Left ventricle myocardium inferior (tissue), 1 donor: Measurements from ENCODE around the gene ZRSR2. TPM values are rescaled to one million over a fixed set of nuclear protein-coding genes. Genes with fewer than 3 reads are reported as not detected.

Experiments
- DNase-seq: peaks from one replicate; pipeline ENCODE4 v3.0.0-alpha.2; 2020
- H3K27ac ChIP-seq: fragments of 200-600 bp; replicated peaks from 2 replicates; pipeline ENCODE4 v1.8.0; 2021
- H3K27me3 ChIP-seq: fragments of 200-600 bp; 2 replicates; pipeline ENCODE4 v1.8.0; 2021; ENCODE audit warnings: low read depth
- H3K36me3 ChIP-seq: fragments of 200-600 bp; 2 replicates; pipeline ENCODE4 v1.8.0; 2021
- H3K4me1 ChIP-seq: fragments of 200-600 bp; 2 replicates; pipeline ENCODE4 v1.8.0; 2021
- H3K4me3 ChIP-seq: fragments of 200-600 bp; 2 replicates; pipeline ENCODE4 v1.8.0; 2021; ENCODE audit warnings: mild to moderate bottlenecking, moderate library complexity
- H3K9me3 ChIP-seq: fragments of 200-600 bp; replicated peaks from 2 replicates; pipeline ENCODE4 v1.8.0; 2021
- intact Hi-C: fragments of 100-400 bp; cut with micrococcal nuclease; formaldehyde crosslinking; loops from one replicate; pipeline ENCODE4 v1.11.0; 2022
- total RNA-seq: library from RNA; stranded (reverse); fragmentation: NEBNext Ultra II Directional; extraction: Animal tissue kit (Norgen Biotek cat#: 25700); gene quantifications from one replicate; pipeline ENCODE4 v1.2.1, GENCODE V29; 2021
- TF ChIP-seq, protein P1 (sequence below): fragments of 200-600 bp; IDR thresholded peaks from 2 replicates; pipeline ENCODE4 v1.8.0; 2021; ENCODE audit warnings: antibody characterized with exemption, mild to moderate bottlenecking, borderline replicate concordance
- donor health status: DM: no; HTN: yes; CAD: no; lungs with severe emphysema.

ZRSR2 gene
- total RNA-seq, 1 donor from 2014 or later: 7.8 TPM

DNA sequence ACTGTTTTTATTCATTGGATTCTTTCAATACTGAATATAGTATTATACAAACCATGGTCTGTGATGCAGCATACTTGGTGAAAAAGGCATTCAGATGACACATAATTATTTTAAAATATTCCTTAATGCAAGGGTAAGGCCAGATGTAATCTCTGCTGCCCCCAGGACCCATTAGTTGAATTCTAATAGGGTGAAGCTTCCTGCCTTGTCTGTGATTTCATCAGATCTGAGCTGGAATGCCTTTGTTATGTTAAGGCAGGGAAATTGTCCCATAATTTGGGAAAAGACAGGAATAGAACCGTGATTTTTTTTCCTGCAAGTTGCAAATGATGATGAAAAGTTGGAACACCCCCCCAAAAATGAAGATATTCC is 26.1 kb downstream of the ZRSR2 start:
- TF ChIP-seq, protein P1, sequence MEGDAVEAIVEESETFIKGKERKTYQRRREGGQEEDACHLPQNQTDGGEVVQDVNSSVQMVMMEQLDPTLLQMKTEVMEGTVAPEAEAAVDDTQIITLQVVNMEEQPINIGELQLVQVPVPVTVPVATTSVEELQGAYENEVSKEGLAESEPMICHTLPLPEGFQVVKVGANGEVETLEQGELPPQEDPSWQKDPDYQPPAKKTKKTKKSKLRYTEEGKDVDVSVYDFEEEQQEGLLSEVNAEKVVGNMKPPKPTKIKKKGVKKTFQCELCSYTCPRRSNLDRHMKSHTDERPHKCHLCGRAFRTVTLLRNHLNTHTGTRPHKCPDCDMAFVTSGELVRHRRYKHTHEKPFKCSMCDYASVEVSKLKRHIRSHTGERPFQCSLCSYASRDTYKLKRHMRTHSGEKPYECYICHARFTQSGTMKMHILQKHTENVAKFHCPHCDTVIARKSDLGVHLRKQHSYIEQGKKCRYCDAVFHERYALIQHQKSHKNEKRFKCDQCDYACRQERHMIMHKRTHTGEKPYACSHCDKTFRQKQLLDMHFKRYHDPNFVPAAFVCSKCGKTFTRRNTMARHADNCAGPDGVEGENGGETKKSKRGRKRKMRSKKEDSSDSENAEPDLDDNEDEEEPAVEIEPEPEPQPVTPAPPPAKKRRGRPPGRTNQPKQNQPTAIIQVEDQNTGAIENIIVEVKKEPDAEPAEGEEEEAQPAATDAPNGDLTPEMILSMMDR: no peak
- intact Hi-C loops: no loop called here
- H3K27ac ChIP-seq: peak overlapping the region; percentile 48
- no peaks in the 10 kb centered on the region for H3K27me3 ChIP-seq
- no peak for DNase-seq
- H3K9me3 ChIP-seq: no peaks in the 10 kb centered on the region
- H3K36me3 ChIP-seq: peaks cover 12% of the 10 kb centered on the region
- H3K4me3 ChIP-seq: no peak overlapping the region
- H3K4me1 ChIP-seq: peaks cover 11% of the 10 kb centered on the region

DNA sequence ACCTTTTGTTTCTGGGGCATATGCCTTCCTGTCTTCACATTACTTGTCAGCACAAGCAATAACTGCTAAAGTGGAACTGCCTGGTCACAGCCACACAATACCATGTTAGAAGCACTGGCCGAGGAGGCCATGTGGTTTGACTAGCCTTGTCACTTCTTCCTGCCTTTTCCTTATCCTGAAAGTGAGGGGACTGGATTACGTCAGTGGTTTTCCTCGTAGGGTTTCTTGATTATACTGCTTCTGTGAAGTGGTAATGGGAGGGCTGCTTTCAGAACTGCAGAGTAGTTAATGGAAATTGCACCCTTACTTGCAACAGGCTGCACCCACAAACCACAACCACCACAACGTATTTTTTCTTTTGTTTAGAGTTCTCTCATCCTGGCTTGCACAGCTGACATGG is 26.6 kb downstream of the ZRSR2 start:
- peaks cover 11% of the 10 kb centered on the region for H3K4me1 ChIP-seq
- H3K27ac ChIP-seq: peak overlapping the region; percentile 48
- intact Hi-C loops: no loop called here
- TF ChIP-seq, protein P1: no peak
- H3K36me3 ChIP-seq: peaks cover 10% of the 10 kb centered on the region
- no peak overlapping the region for H3K4me3 ChIP-seq
- H3K9me3 ChIP-seq: no peaks in the 10 kb centered on the region
- no peaks in the 10 kb centered on the region for H3K27me3 ChIP-seq
- DNase-seq: no peak

DNA sequence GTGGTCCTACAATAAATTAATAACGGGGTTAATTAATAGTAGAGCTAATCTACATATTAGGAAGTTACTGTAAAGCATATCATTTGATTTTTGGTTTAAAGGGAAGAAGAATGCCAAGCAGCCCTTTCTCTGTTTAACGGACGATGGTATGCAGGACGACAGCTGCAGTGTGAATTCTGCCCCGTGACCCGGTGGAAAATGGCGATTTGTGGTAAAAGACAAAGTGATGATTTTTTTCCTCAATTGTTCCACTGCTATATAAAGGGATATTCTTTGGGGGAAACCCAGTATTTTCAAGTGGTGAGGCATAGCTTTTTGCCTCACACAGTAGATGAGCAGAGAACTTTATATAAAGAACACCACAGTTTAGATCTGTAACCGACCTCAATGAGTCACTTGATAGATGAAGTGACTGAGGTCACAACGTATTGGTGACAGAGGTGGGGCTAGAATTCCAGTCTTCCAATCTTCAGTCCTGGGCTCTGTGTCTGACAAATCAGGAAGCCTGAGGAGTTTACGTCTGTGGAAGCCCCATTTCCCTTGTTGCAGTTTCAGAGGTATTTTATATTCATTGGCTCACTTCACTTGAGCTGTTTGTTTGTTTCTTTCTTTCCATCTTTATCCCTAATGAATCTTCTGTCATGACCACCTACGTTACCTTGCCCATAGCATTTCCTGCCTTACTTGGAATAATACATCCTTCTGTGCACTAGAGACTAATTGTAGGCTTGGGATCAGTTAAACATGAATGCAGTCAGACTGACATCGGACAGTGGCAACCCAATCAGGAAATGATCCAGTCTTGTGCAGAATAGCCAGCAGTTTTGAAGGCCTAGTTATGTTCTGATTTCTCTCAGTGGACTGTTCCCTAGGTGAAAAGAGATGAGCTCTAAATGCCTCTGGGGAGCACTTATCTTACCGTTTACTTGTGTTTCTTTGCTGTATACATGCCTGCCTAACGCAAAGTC is 30.1 kb downstream of the ZRSR2 start:
- Histone ChIP-seq H3K27me3 (no peaks in the 10 kb centered on the region), H3K4me3 (no peak overlapping the region), H3K27ac (no peak overlapping the region), H3K4me1 (peaks cover 11% of the 10 kb centered on the region), H3K36me3 (peaks cover 7% of the 10 kb centered on the region), H3K9me3 (no peaks in the 10 kb centered on the region)
- intact Hi-C loops: no loop called here
- no peak for DNase-seq
- TF ChIP-seq, protein P1: no peak

DNA sequence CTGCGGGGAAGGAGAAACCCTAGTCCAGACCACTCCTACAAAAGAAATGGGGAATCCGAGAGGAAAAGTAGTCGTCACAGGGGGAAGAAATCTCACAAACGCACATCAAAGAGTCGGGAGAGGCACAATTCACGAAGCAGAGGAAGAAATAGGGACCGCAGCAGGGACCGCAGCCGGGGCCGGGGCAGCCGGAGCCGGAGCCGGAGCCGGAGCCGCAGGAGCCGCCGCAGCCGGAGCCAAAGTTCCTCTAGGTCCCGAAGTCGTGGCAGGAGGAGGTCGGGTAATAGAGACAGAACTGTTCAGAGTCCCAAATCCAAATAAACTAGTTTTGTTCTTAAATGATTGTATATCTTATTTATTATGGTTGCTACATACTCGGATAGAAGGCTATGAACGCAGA is 32.6 kb downstream of the ZRSR2 start:
- Histone ChIP-seq H3K4me1 (peaks cover 5% of the 10 kb centered on the region), H3K36me3 (peaks cover 7% of the 10 kb centered on the region), H3K4me3 (no peak overlapping the region), H3K27ac (no peak overlapping the region), H3K27me3 (no peaks in the 10 kb centered on the region), H3K9me3 (no peaks in the 10 kb centered on the region)
- TF ChIP-seq, protein P1: no peak
- intact Hi-C loops: no loop called here
- DNase-seq: no peak

DNA sequence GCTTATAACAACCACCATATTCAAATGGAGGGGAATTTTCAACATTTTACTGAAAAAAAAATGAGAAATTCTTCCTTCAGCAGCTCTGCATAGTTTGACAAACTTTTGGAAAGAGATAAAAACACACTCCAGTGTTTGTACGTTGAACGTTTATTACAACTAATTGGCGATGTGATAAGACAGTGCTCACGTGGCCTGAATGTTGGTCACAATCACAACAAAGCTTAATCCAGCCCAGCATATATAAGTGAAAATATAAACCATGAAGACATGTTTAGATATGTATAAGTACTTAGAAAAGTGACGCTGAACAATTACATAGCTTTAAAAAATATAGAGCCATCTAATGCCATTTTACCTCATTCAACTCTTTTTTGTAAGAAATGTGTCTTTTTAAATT is 35.7 kb downstream of the ZRSR2 start:
- H3K4me3 ChIP-seq: no peak overlapping the region
- H3K9me3 ChIP-seq: no peaks in the 10 kb centered on the region
- no peaks in the 10 kb centered on the region for H3K4me1 ChIP-seq
- no peak for DNase-seq
- no peak overlapping the region for H3K27ac ChIP-seq
- H3K36me3 ChIP-seq: peaks cover 4% of the 10 kb centered on the region
- TF ChIP-seq, protein P1: no peak
- intact Hi-C loops: no loop called here
- H3K27me3 ChIP-seq: no peaks in the 10 kb centered on the region
